Measurements from ENCODE around the gene MTFR1L.

The MTFR1L gene

GRCh38 chr1:25793585-25794170 lies 26.1 kb upstream of the MTFR1L start:
- H3K4me1 ChIP-seq (ENCODE audit: control insufficient read depth, insufficient read depth, low read length), result peaks cover 5% of the 10 kb centered on the region; the same call in 1 of the 2 replicates

GRCh38 chr1:25794325-25794724 lies 25.4 kb upstream of the MTFR1L start:
- no peak overlapping the region for H3K4me3 ChIP-seq (ENCODE audit: low read depth, low read length)
- no peaks in the 10 kb centered on the region for H3K36me3 ChIP-seq (ENCODE audit: control insufficient read depth, insufficient read depth, low read length)
- peaks cover 5% of the 10 kb centered on the region; the same call in 1 of the 2 replicates for H3K4me1 ChIP-seq (ENCODE audit: control insufficient read depth, insufficient read depth, low read length)
- H3K27me3 ChIP-seq (ENCODE audit: control insufficient read depth, insufficient read depth, low read length), result no peaks in the 10 kb centered on the region
- H3K9ac ChIP-seq (ENCODE audit: low read depth, low read length), result no peak overlapping the region
- no peak overlapping the region for H3K27ac ChIP-seq (ENCODE audit: low read depth, low read length)
- no peaks in the 10 kb centered on the region for H3K9me3 ChIP-seq (ENCODE audit: control insufficient read depth, insufficient read depth, low read length)

More at GRCh38 chr1:25793585-25794170, 26.1 kb upstream of the MTFR1L start:
- Histone ChIP-seq H3K27me3 (ENCODE audit: control insufficient read depth, insufficient read depth, low read length) (no peaks in the 10 kb centered on the region), H3K36me3 (ENCODE audit: control insufficient read depth, insufficient read depth, low read length) (no peaks in the 10 kb centered on the region), H3K9me3 (ENCODE audit: control insufficient read depth, insufficient read depth, low read length) (no peaks in the 10 kb centered on the region), H3K9ac (ENCODE audit: low read depth, low read length) (no peak overlapping the region), H3K27ac (ENCODE audit: low read depth, low read length) (no peak overlapping the region), H3K4me3 (ENCODE audit: low read depth, low read length) (no peak overlapping the region)

- no peak overlapping the region for H3K4me3 ChIP-seq (ENCODE audit: low read depth, low read length)
- H3K9ac ChIP-seq (ENCODE audit: low read depth, low read length), result no peak overlapping the region
- no peaks in the 10 kb centered on the region for H3K9me3 ChIP-seq (ENCODE audit: control insufficient read depth, insufficient read depth, low read length)
- H3K4me1 ChIP-seq (ENCODE audit: control insufficient read depth, insufficient read depth, low read length), result peaks cover 5% of the 10 kb centered on the region; the same call in 1 of the 2 replicates
- H3K27me3 ChIP-seq (ENCODE audit: control insufficient read depth, insufficient read depth, low read length), result no peaks in the 10 kb centered on the region
- H3K36me3 ChIP-seq (ENCODE audit: control insufficient read depth, insufficient read depth, low read length), result no peaks in the 10 kb centered on the region
- H3K27ac ChIP-seq (ENCODE audit: low read depth, low read length), result no peak overlapping the region
These were observed 24.5 kb upstream of the MTFR1L start for GRCh38 chr1:25795211-25795610.

GRCh38 chr1:25795946-25796810 lies 23.6 kb upstream of the MTFR1L start:
- Histone ChIP-seq H3K36me3 (ENCODE audit: control insufficient read depth, insufficient read depth, low read length) (no peaks in the 10 kb centered on the region), H3K4me3 (ENCODE audit: low read depth, low read length) (no peak overlapping the region), H3K27me3 (ENCODE audit: control insufficient read depth, insufficient read depth, low read length) (no peaks in the 10 kb centered on the region), H3K27ac (ENCODE audit: low read depth, low read length) (no peak overlapping the region), H3K9ac (ENCODE audit: low read depth, low read length) (no peak overlapping the region), H3K9me3 (ENCODE audit: control insufficient read depth, insufficient read depth, low read length) (no peaks in the 10 kb centered on the region), H3K4me1 (ENCODE audit: control insufficient read depth, insufficient read depth, low read length) (peaks cover 5% of the 10 kb centered on the region; the same call in 1 of the 2 replicates)

- peaks cover 5% of the 10 kb centered on the region; the same call in 1 of the 2 replicates for H3K4me1 ChIP-seq (ENCODE audit: control insufficient read depth, insufficient read depth, low read length)
- H3K36me3 ChIP-seq (ENCODE audit: control insufficient read depth, insufficient read depth, low read length), result no peaks in the 10 kb centered on the region
- H3K27me3 ChIP-seq (ENCODE audit: control insufficient read depth, insufficient read depth, low read length), result no peaks in the 10 kb centered on the region
- no peak overlapping the region for H3K4me3 ChIP-seq (ENCODE audit: low read depth, low read length)
- H3K9me3 ChIP-seq (ENCODE audit: control insufficient read depth, insufficient read depth, low read length), result no peaks in the 10 kb centered on the region
- H3K27ac ChIP-seq (ENCODE audit: low read depth, low read length), result no peak overlapping the region
- H3K9ac ChIP-seq (ENCODE audit: low read depth, low read length), result no peak overlapping the region
These were observed 22.8 kb upstream of the MTFR1L start for GRCh38 chr1:25796811-25797458.

GRCh38 chr1:25797939-25798338 lies 21.8 kb upstream of the MTFR1L start:
- H3K4me3 ChIP-seq (ENCODE audit: low read depth, low read length), result no peak overlapping the region
- H3K4me1 ChIP-seq (ENCODE audit: control insufficient read depth, insufficient read depth, low read length), result peaks cover 5% of the 10 kb centered on the region; the same call in 1 of the 2 replicates
- no peaks in the 10 kb centered on the region for H3K9me3 ChIP-seq (ENCODE audit: control insufficient read depth, insufficient read depth, low read length)
- no peak overlapping the region for H3K9ac ChIP-seq (ENCODE audit: low read depth, low read length)
- no peaks in the 10 kb centered on the region for H3K36me3 ChIP-seq (ENCODE audit: control insufficient read depth, insufficient read depth, low read length)
- H3K27me3 ChIP-seq (ENCODE audit: control insufficient read depth, insufficient read depth, low read length), result no peaks in the 10 kb centered on the region
- no peak overlapping the region for H3K27ac ChIP-seq (ENCODE audit: low read depth, low read length)

GRCh38 chr1:25798666-25799351 lies 20.9 kb upstream of the MTFR1L start:
- H3K27me3 ChIP-seq (ENCODE audit: control insufficient read depth, insufficient read depth, low read length), result no peaks in the 10 kb centered on the region
- H3K4me3 ChIP-seq (ENCODE audit: low read depth, low read length), result no peak overlapping the region
- H3K9ac ChIP-seq (ENCODE audit: low read depth, low read length), result no peak overlapping the region
- H3K4me1 ChIP-seq (ENCODE audit: control insufficient read depth, insufficient read depth, low read length), result peaks cover 5% of the 10 kb centered on the region; the same call in 1 of the 2 replicates
- no peaks in the 10 kb centered on the region for H3K9me3 ChIP-seq (ENCODE audit: control insufficient read depth, insufficient read depth, low read length)
- H3K27ac ChIP-seq (ENCODE audit: low read depth, low read length), result no peak overlapping the region
- no peaks in the 10 kb centered on the region for H3K36me3 ChIP-seq (ENCODE audit: control insufficient read depth, insufficient read depth, low read length)

- H3K27me3 ChIP-seq (ENCODE audit: control insufficient read depth, insufficient read depth, low read length), result no peaks in the 10 kb centered on the region
- H3K27ac ChIP-seq (ENCODE audit: low read depth, low read length), result no peak overlapping the region
- no peaks in the 10 kb centered on the region for H3K9me3 ChIP-seq (ENCODE audit: control insufficient read depth, insufficient read depth, low read length)
- no peaks in the 10 kb centered on the region for H3K36me3 ChIP-seq (ENCODE audit: control insufficient read depth, insufficient read depth, low read length)
- H3K9ac ChIP-seq (ENCODE audit: low read depth, low read length), result 0 out of 2 replicates have a peak overlapping the region, but pooled peaks have one; percentile 26
- peaks cover 8% of the 10 kb centered on the region; the same call in 1 of the 2 replicates for H3K4me1 ChIP-seq (ENCODE audit: control insufficient read depth, insufficient read depth, low read length)
- peak overlapping the region; percentile 51; the same call in 1 of the 2 replicates for H3K4me3 ChIP-seq (ENCODE audit: low read depth, low read length)
These were observed 20.3 kb upstream of the MTFR1L start for GRCh38 chr1:25799352-25799934.

- Histone ChIP-seq H3K9ac (ENCODE audit: low read depth, low read length) (0 out of 2 replicates have a peak within 1 kb of the TSS, but pooled peaks have one; percentile 26), H3K27me3 (ENCODE audit: control insufficient read depth, insufficient read depth, low read length) (no peaks in the 10 kb centered on the region), H3K4me1 (ENCODE audit: control insufficient read depth, insufficient read depth, low read length) (peaks cover 8% of the 10 kb centered on the region; the same call in 1 of the 2 replicates), H3K4me3 (ENCODE audit: low read depth, low read length) (peak within 1 kb of the TSS; percentile 64), H3K36me3 (ENCODE audit: control insufficient read depth, insufficient read depth, low read length) (peaks cover 2% of the 10 kb centered on the region), H3K9me3 (ENCODE audit: control insufficient read depth, insufficient read depth, low read length) (no peaks in the 10 kb centered on the region), H3K27ac (ENCODE audit: low read depth, low read length) (no peak within 1 kb of the TSS)
These were observed 19.6 kb upstream of the MTFR1L start, which contains the start of gene SELENON for GRCh38 chr1:25799935-25800702. TSS of gene SELENON (plus strand) at chr1:25800193. CDS start at chr1:25800231, 38 bp downstream.
